NK-92 (cell line): ENCODE measurements around the gene BCL2.

Source experiments
- DNase-seq: peaks from one replicate; lab custom pipeline; 2025; ENCODE audit not compliant: unreplicated experiment; lab: John Stamatoyannopoulos, UW

BCL2 gene

GRCh38 chr18:63161761-63162195 is 157.8 kb downstream of the BCL2 start:
- peak; percentile 29 for DNase-seq

- no peak for DNase-seq
Observed at GRCh38 chr18:63161032-63161760, 158.4 kb downstream of the BCL2 start.

- no peak for DNase-seq
Observed at GRCh38 chr18:63160172-63160995, 159.2 kb downstream of the BCL2 start.

- no peak for DNase-seq
Observed at GRCh38 chr18:63159590-63159989, 160.0 kb downstream of the BCL2 start.

- no peak for DNase-seq
Observed at GRCh38 chr18:63158676-63159291, 160.8 kb downstream of the BCL2 start.

- DNase-seq: no peak
Observed at GRCh38 chr18:63158012-63158631, 161.4 kb downstream of the BCL2 start.

- DNase-seq: no peak
Observed at GRCh38 chr18:63157293-63158011, 162.1 kb downstream of the BCL2 start.

- no peak for DNase-seq
Observed at GRCh38 chr18:63155910-63156773, 163.4 kb downstream of the BCL2 start.

GRCh38 chr18:63155169-63155852 is 164.3 kb downstream of the BCL2 start:
- peak; percentile 15 for DNase-seq

- no peak for DNase-seq
Observed at GRCh38 chr18:63154350-63155152, 165.0 kb downstream of the BCL2 start.

GRCh38 chr18:63152791-63153190 is 166.8 kb downstream of the BCL2 start:
- no peak for DNase-seq

- DNase-seq: no peak
Observed at GRCh38 chr18:63152096-63152495, 167.5 kb downstream of the BCL2 start.

- DNase-seq: no peak
Observed at GRCh38 chr18:63151539-63151938, 168.0 kb downstream of the BCL2 start.

- DNase-seq: no peak
Observed at GRCh38 chr18:63150942-63151421, 168.6 kb downstream of the BCL2 start.

GRCh38 chr18:63150326-63150725 is 169.2 kb downstream of the BCL2 start:
- no peak for DNase-seq

GRCh38 chr18:63149302-63149587 is 170.3 kb downstream of the BCL2 start:
- DNase-seq: no peak

GRCh38 chr18:63148449-63149301 is 170.9 kb downstream of the BCL2 start:
- DNase-seq: no peak

GRCh38 chr18:63147973-63148372 is 171.6 kb downstream of the BCL2 start:
- no peak for DNase-seq
